Esophagus squamous epithelium (tissue), 5 donors: ENCODE data around the gene DLL4. TPM values are rescaled to one million over a fixed set of nuclear protein-coding genes. Genes with fewer than 3 reads are reported as not detected.

Experiments
- DNase-seq: peaks from one replicate; lab custom pipeline; 2025; lab: John Stamatoyannopoulos, UW
- H3K27ac ChIP-seq, 4 donors: fragments of 200-600 bp; sonication (generic); one replicate each; pipeline ENCODE4 v1.5.1; 2016 to 2019; ENCODE audit warnings: mild to moderate bottlenecking in 1 of 4
- H3K27me3 ChIP-seq, 4 donors: fragments of 200-600 bp; sonication (generic); 1 replicate in 3 of 4; 2 replicates in 1 of 4; pipeline versions ENCODE4 v1.5.1 to v1.6.0; 2017 to 2021; ENCODE audit warnings: antibody characterized with exemption in 1 of 4
- H3K36me3 ChIP-seq, 3 donors: fragments of 200-600 bp; sonication (generic); one replicate each; pipeline ENCODE4 v1.5.1; 2016 to 2019
- H3K4me1 ChIP-seq, 3 donors: fragments of 200-600 bp; sonication (generic); one replicate each; pipeline ENCODE4 v1.5.1; 2017 to 2019
- H3K4me3 ChIP-seq, 4 donors: fragments of 200-600 bp; sonication (generic); 1 replicate in 3 of 4; 2 replicates in 1 of 4; pipeline ENCODE4 v1.5.1; 2016 to 2019; ENCODE audit warnings: mild to moderate bottlenecking in 2 of 4, moderate library complexity in 1 of 4
- H3K9me3 ChIP-seq, 3 donors: fragments of 200-600 bp; sonication (generic); one replicate each; pipeline ENCODE4 v1.5.1; 2016 to 2019
- POLR2A ChIP-seq, 4 donors: fragments of 450-650 bp; IDR thresholded peaks; one replicate each; pipeline ENCODE4 v1.6.1; 2017; ENCODE audit warnings: antibody characterized with exemption in 4 of 4, mild to moderate bottlenecking in 4 of 4, moderate library complexity in 3 of 4
- WGBS, 2 donors: methylation state at CpG; one replicate each; pipeline ENCODE4 v1.1.5; 2018; 5-methylcytosine and 5-hydroxymethylcytosine counted together
- intact Hi-C: fragments of 100-400 bp; cut with DNase I; formaldehyde crosslinking; loops from one replicate; pipeline ENCODE4 v1.15.0; 2022
- total RNA-seq, 4 donors: library from RNA; depleted of rRNA; stranded (reverse); fragments of >200 nt; gene quantifications; one replicate each; pipeline ENCODE4 v1.1.0, GENCODE V29; 2016
- TF ChIP-seq, protein P1 (sequence below), 6 experiments: fragments of 450-650 bp in 4 of 6; fragments of 200-600 bp in 2 of 6; sonication (generic) in 2 of 6; IDR thresholded peaks; one replicate each; pipeline ENCODE4 v1.5.1; 2016 to 2019; ENCODE audit warnings: antibody characterized with exemption in 6 of 6, mild to moderate bottlenecking in 4 of 6, moderate library complexity in 4 of 6
- donor health status: DM: yes; HTN: yes; CAD: no.

Gene DLL4
- total RNA-seq, 4 donors from 2014 or later, result 0.68 to 4.6 (median 1.3) TPM

DNA sequence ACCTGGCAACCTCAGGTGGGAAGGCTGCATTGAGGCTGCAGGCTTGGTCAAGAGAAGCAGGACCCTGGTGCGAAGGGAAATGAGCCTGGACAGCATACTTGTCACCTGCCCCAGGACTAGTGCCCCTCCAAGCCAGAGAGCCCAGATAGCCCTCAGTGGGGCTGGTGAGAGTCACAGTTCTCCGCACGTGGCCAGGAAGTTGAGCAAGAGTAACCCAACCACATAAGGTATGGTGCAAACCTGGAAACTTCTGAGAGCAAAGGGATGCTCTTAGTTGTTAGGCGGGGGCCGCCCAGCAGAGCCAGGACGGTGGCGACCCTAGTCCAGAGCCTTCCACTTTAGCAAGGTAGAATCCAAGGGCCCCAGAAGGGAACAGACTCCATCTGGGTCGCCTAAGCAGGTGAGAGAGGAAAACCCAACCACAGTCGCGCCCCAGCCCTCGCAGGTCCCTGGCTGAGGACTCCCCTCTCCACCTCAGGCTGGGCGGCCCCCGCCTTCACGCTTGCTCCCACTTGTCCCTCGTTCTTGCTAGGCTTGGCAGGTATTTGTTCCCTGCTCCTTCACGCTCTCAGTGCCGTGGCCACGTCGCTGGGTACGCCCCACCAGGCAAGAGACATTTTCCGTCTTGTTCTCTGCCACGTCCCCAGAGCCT lies 36.0 kb upstream of the DLL4 start:
- Histone ChIP-seq H3K9me3 (no peaks in the 10 kb centered on the region), H3K36me3 (peaks cover 0 to 24% (median 0%) of the 10 kb centered on the region in 3 donors), H3K27ac (peak overlapping the region; percentile 91 to 96 (median 94)), H3K4me3 (peak overlapping the region in 1 of 4 donors; percentile 74), H3K27me3 (no peaks in the 10 kb centered on the region), H3K4me1 (peaks cover 19 to 52% (median 25%) of the 10 kb centered on the region in 3 donors)
- TF ChIP-seq, protein P1, sequence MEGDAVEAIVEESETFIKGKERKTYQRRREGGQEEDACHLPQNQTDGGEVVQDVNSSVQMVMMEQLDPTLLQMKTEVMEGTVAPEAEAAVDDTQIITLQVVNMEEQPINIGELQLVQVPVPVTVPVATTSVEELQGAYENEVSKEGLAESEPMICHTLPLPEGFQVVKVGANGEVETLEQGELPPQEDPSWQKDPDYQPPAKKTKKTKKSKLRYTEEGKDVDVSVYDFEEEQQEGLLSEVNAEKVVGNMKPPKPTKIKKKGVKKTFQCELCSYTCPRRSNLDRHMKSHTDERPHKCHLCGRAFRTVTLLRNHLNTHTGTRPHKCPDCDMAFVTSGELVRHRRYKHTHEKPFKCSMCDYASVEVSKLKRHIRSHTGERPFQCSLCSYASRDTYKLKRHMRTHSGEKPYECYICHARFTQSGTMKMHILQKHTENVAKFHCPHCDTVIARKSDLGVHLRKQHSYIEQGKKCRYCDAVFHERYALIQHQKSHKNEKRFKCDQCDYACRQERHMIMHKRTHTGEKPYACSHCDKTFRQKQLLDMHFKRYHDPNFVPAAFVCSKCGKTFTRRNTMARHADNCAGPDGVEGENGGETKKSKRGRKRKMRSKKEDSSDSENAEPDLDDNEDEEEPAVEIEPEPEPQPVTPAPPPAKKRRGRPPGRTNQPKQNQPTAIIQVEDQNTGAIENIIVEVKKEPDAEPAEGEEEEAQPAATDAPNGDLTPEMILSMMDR (IDR thresholded peaks at IDR 0.05), result no peak
- WGBS, 2 donors, result 51 to 70% methylated on average over 12 to 15 of the region's 22 CpGs
- no peak for DNase-seq
- intact Hi-C loops, result loop anchor here (5.0 kb wide), 1 partner anchor 36 kb away; no protein-coding TSS in a partner anchor

DNA sequence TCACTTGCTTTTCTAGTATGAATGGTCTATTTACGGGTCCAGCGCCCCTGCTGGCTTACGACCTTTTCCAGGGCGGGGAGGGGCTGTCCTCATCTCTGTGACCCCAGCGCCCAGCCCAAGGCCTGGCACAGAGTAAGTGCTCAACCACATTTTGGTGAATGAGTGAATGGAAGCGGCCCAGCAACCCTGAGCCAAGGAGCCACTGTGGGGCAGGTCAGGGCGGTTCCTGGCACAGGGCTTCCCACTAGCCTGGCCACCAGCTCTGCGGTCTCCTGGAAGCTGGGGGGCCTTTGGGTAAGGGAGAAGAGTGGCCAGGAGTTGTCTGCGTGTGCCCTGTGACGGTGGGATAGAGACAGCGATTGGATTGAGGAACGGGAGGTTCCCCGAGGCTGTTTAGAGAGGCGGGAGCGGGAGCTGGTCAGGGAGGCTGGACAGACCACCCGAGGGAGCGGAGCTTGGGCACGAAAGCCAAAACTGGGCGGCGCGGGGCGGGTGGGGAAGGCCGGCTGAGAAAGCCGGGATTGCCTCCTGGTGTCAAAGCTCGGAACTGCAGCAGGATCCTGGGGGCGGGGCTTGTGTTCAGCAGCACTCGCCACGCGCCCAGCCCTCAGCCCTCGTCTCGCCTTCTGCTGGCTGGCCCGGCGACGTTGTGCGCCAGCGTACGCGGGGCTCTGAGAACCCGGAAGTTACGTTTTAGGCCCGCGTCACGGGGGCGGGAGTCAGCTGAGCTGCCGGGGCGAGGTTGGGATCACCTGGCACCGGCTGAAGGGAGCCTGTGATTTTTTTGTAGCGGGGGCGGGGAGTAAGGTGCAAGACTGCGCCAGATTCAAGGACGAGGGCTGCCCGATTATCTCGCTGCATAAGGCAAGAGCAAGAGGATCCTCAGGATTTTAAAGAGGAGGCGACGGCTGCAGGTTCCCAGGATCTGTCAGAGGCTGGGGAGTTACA lies 35.1 kb upstream of the DLL4 start, which contains the start of gene VPS18:
TSS of gene VPS18 (plus strand) at position 718 of the 948 bp plus-strand sequence. CDS start 319 bp downstream, outside the sequence.
- Histone ChIP-seq H3K36me3 (peaks cover 3 to 32% (median 7%) of the 10 kb centered on the region in 3 donors), H3K27me3 (no peaks in the 10 kb centered on the region), H3K4me1 (peaks cover 19 to 52% (median 25%) of the 10 kb centered on the region in 3 donors), H3K4me3 (peak within 1 kb of the TSS; percentile 72 to 85 (median 79)), H3K9me3 (no peaks in the 10 kb centered on the region), H3K27ac (peak within 1 kb of the TSS; percentile 91 to 96 (median 94))
- intact Hi-C loops, result loop anchor here (5.0 kb wide), 1 partner anchor 37 kb away; no protein-coding TSS in a partner anchor
- DNase-seq, result peak; percentile 83
- 1 to 3% methylated on average over 16 to 19 of the region's 55 CpGs for WGBS, 2 donors
- TF ChIP-seq POLR2A (IDR thresholded peaks at IDR 0.05), result peak in 3 of 4 donors; percentile 63 to 86 (median 83)
- TF ChIP-seq, protein P1 (IDR thresholded peaks at IDR 0.05), result peak; percentile 94 to 100 (median 99)

DNA sequence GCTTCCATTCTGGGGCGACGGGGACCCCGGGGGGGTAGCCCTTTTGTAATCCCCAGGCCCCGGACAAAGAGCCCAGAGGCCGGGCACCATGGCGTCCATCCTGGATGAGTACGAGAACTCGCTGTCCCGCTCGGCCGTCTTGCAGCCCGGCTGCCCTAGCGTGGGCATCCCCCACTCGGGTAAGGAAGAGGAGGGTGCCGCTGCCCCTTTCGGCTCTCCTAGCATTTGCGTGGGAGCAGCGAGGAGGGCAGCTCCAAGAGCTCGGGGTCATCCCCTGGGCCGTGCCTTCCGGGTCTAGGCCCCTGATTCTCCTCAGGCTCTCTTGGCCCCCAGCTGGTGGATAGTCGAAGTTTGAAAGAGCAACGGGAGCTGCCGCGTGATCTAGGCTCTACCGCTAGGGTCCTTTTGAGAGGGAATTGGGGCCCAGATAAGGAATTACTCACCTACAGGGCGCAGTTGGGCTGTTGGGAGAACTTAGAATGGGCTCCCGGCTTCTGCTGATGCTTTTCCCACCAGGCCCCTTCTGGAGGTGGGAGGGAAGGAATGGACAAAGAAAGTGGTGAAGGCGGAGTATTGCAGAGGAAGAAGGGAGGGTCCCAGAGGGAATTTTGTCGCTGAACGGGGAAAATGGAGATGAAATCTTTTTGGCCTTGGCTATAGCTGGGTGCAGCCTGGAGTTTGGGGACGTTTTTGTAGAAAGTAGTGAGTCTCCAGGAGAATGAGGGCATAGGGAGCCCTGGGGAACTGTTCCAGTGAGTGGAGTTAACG lies 34.3 kb upstream of the DLL4 start:
- peak in 1 of 4 donors; percentile 3 for TF ChIP-seq POLR2A (IDR thresholded peaks at IDR 0.05)
- TF ChIP-seq, protein P1 (IDR thresholded peaks at IDR 0.05), result peak in 5 of 6 experiments; percentile 35 to 78 (median 59)
- peak overlapping the region; percentile 72 to 85 (median 79) for H3K4me3 ChIP-seq
- WGBS, 2 donors, result 9 to 10% methylated on average over 5 to 6 of the region's 33 CpGs
- peaks cover 19 to 52% (median 25%) of the 10 kb centered on the region in 3 donors for H3K4me1 ChIP-seq
- peak overlapping the region; percentile 91 to 96 (median 94) for H3K27ac ChIP-seq
- H3K27me3 ChIP-seq, result no peaks in the 10 kb centered on the region
- H3K9me3 ChIP-seq, result no peaks in the 10 kb centered on the region
- intact Hi-C loops, result loop anchor here (5.0 kb wide), 1 partner anchor 38 kb away; no protein-coding TSS in a partner anchor
- no peak for DNase-seq
- peaks cover 10 to 41% (median 15%) of the 10 kb centered on the region in 3 donors for H3K36me3 ChIP-seq

DNA sequence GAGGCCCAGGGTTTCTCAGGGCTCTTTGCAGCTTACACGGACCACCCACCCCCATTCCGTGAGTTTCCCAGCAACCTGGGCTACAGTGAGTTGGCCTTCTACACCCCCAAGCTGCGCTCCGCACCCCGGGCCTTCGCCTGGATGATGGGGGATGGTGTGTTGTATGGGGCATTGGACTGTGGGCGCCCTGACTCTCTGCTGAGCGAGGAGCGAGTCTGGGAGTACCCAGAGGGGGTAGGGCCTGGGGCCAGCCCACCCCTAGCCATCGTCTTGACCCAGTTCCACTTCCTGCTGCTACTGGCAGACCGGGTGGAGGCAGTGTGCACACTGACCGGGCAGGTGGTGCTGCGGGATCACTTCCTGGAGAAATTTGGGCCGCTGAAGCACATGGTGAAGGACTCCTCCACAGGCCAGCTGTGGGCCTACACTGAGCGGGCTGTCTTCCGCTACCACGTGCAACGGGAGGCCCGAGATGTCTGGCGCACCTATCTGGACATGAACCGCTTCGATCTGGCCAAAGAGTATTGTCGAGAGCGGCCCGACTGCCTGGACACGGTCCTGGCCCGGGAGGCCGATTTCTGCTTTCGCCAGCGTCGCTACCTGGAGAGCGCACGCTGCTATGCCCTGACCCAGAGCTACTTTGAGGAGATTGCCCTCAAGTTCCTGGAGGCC lies 29.5 kb upstream of the DLL4 start:
- peaks cover 28 to 80% (median 36%) of the 10 kb centered on the region in 3 donors for H3K36me3 ChIP-seq
- intact Hi-C loops, result loop anchor here (5.0 kb wide), 2 partner anchors 43 to 283 kb away; no protein-coding TSS in a partner anchor
- no peak for TF ChIP-seq POLR2A (IDR thresholded peaks at IDR 0.05)
- TF ChIP-seq, protein P1 (IDR thresholded peaks at IDR 0.05), result no peak
- H3K9me3 ChIP-seq, result no peaks in the 10 kb centered on the region
- H3K4me1 ChIP-seq, result peaks cover 23 to 67% (median 31%) of the 10 kb centered on the region in 3 donors
- H3K27me3 ChIP-seq, result no peaks in the 10 kb centered on the region
- no peak overlapping the region for H3K4me3 ChIP-seq
- 94% methylated on average over 7 to 14 of the region's 33 CpGs for WGBS, 2 donors
- H3K27ac ChIP-seq, result no peak overlapping the region
- no peak for DNase-seq
